ENCODE measurements around the gene COL18A1. TPM values are rescaled to one million over a fixed set of nuclear protein-coding genes. Genes with fewer than 3 reads are reported as not detected.

Gene COL18A1
- total RNA-seq, 1 experiment from 2014 or later, result 170 TPM

DNA sequence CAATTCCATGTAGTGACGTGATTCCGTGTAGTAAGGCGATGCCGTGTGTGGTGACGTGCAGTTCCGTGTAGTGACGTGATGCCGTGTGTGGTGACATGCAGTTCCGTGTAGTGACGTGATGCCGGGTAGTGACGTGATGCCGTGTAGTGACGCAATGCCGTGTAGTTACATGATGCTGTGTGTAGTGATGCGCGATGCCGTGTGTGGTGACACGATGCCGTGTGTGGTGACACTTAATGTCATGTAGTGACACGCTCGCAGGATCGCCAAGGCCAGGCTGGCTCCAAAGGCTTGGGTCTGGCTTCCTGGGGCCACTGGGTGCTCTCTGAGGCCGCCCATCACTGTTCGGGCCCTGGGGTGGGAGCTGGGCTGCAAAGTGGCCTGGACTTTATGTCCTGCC, 14.2 kb downstream of the COL18A1 start:
- H3K9me3 ChIP-seq, result no peaks in the 10 kb centered on the region
- POLR2A ChIA-PET, result no interaction called here
- H3K27me3 Mint-ChIP-seq (ENCODE audit: insufficient read depth, unreplicated experiment), result no peaks in the 10 kb centered on the region
- TF ChIP-seq, protein P1, sequence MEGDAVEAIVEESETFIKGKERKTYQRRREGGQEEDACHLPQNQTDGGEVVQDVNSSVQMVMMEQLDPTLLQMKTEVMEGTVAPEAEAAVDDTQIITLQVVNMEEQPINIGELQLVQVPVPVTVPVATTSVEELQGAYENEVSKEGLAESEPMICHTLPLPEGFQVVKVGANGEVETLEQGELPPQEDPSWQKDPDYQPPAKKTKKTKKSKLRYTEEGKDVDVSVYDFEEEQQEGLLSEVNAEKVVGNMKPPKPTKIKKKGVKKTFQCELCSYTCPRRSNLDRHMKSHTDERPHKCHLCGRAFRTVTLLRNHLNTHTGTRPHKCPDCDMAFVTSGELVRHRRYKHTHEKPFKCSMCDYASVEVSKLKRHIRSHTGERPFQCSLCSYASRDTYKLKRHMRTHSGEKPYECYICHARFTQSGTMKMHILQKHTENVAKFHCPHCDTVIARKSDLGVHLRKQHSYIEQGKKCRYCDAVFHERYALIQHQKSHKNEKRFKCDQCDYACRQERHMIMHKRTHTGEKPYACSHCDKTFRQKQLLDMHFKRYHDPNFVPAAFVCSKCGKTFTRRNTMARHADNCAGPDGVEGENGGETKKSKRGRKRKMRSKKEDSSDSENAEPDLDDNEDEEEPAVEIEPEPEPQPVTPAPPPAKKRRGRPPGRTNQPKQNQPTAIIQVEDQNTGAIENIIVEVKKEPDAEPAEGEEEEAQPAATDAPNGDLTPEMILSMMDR (IDR thresholded peaks at IDR 0.05; ENCODE audit: insufficient read depth in 1 of 2, low read depth in 1 of 2, low read length in 1 of 2, severe bottlenecking in 1 of 2, unreplicated experiment in 1 of 2), result no peak
- H3K27ac Mint-ChIP-seq (ENCODE audit: unreplicated experiment), result peak overlapping the region; percentile 48
- H3K36me3 ChIP-seq (ENCODE audit: control insufficient read depth, insufficient read depth, low read length), result no peaks in the 10 kb centered on the region
- peaks cover 55% of the 10 kb centered on the region for H3K36me3 Mint-ChIP-seq (ENCODE audit: insufficient read depth, unreplicated experiment)
- H3K4me3 ChIP-seq (ENCODE audit: low read depth, low read length), result no peak overlapping the region
- no peaks in the 10 kb centered on the region for H3K27me3 ChIP-seq (replicated peaks; ENCODE audit: control insufficient read depth, insufficient read depth, low read length)
- intact Hi-C loops (cut with micrococcal nuclease; ENCODE audit: unreplicated experiment), result no loop called here
- no peak overlapping the region for H3K4me3 Mint-ChIP-seq (ENCODE audit: unreplicated experiment)
- H3K4me1 ChIP-seq, result peaks cover 26% of the 10 kb centered on the region
- H3K4me1 Mint-ChIP-seq (ENCODE audit: low read depth, unreplicated experiment), result peaks cover 19% of the 10 kb centered on the region
- DNase-seq, result no peak
- no TSS peak for BruUV-seq (replicated peaks)
- CTCF ChIA-PET, result interaction anchor here (1.7 kb wide), 1 partner anchor 12 kb away, joined by 6 read pairs; no protein-coding TSS in a partner anchor
- no peaks in the 10 kb centered on the region for H3K9me3 Mint-ChIP-seq (ENCODE audit: unreplicated experiment)

DNA sequence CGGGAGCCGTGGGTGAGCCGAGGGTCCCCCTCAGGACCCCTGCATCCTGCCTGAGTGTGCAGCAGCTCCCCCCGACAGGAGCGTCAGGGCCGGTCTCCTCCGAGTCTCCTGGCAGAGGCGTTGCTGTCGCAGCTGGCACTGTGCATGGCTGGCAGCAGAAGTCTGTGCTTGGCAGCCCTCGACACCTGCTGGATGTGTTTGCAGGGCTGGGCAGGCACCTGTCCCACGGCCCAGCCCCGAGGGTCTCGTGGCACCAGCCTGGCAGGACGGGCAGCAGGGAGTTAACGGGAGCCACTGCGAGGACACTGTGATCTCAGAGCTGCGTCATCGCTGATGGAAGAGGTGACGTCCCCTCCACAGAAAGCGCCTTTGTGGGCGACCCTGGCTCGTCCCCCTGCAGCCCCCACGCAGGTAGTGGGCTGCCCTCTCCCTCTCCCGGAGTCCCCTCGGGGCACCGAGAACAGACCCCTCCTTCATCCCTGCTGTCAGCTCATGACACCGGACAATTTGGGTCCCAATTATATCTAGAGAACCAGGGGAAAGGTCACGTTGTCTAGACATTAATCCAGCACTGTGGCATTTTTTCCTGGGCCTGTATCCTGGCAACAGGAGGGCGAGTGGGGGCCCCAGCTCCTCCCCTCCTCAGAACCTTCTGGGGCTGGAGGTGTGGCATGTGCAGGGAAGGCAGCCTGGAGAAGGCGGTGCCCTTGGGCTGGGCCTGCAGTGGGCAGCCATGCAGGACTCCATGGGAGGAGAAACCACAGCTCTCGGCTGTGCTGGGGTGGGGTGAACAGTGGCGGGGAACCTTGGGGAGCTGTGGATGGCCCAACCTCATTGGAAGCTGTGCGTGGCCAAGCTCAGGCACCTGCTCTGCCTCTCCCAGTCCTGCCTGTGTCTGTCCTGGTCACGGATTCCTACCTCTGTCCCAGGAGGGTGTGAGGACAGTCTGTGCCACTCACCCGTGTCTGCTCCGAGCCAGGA, 15.4 kb downstream of the COL18A1 start:
- H3K36me3 Mint-ChIP-seq (ENCODE audit: insufficient read depth, unreplicated experiment), result peaks cover 55% of the 10 kb centered on the region
- no peak overlapping the region for H3K4me3 Mint-ChIP-seq (ENCODE audit: unreplicated experiment)
- TF ChIP-seq, protein P1 (IDR thresholded peaks at IDR 0.05; ENCODE audit: insufficient read depth in 1 of 2, low read depth in 1 of 2, low read length in 1 of 2, severe bottlenecking in 1 of 2, unreplicated experiment in 1 of 2), result no peak
- Histone ChIP-seq H3K4me1 (peaks cover 27% of the 10 kb centered on the region), H3K27me3 (replicated peaks; ENCODE audit: control insufficient read depth, insufficient read depth, low read length) (no peaks in the 10 kb centered on the region), H3K9me3 (no peaks in the 10 kb centered on the region), H3K4me3 (ENCODE audit: low read depth, low read length) (no peak overlapping the region), H3K36me3 (ENCODE audit: control insufficient read depth, insufficient read depth, low read length) (no peaks in the 10 kb centered on the region)
- BruUV-seq (replicated peaks), result no TSS peak
- DNase-seq, result peak in 1 of 2 experiments; percentile 55
- POLR2A ChIA-PET, result interaction anchor here (1.2 kb wide), 1 partner anchor 10 kb away, joined by 4 read pairs; no protein-coding TSS in a partner anchor
- H3K4me1 Mint-ChIP-seq (ENCODE audit: low read depth, unreplicated experiment), result peaks cover 19% of the 10 kb centered on the region
- peak overlapping the region; percentile 48 for H3K27ac Mint-ChIP-seq (ENCODE audit: unreplicated experiment)
- H3K27me3 Mint-ChIP-seq (ENCODE audit: insufficient read depth, unreplicated experiment), result no peaks in the 10 kb centered on the region
- no peaks in the 10 kb centered on the region for H3K9me3 Mint-ChIP-seq (ENCODE audit: unreplicated experiment)
- CTCF ChIA-PET, result interaction anchor here (0.6 to 1.7 kb wide), 2 partner anchors 13 to 282 kb away, joined by 3 to 6 read pairs; no protein-coding TSS in a partner anchor
- intact Hi-C loops (cut with micrococcal nuclease; ENCODE audit: unreplicated experiment), result no loop called here

DNA sequence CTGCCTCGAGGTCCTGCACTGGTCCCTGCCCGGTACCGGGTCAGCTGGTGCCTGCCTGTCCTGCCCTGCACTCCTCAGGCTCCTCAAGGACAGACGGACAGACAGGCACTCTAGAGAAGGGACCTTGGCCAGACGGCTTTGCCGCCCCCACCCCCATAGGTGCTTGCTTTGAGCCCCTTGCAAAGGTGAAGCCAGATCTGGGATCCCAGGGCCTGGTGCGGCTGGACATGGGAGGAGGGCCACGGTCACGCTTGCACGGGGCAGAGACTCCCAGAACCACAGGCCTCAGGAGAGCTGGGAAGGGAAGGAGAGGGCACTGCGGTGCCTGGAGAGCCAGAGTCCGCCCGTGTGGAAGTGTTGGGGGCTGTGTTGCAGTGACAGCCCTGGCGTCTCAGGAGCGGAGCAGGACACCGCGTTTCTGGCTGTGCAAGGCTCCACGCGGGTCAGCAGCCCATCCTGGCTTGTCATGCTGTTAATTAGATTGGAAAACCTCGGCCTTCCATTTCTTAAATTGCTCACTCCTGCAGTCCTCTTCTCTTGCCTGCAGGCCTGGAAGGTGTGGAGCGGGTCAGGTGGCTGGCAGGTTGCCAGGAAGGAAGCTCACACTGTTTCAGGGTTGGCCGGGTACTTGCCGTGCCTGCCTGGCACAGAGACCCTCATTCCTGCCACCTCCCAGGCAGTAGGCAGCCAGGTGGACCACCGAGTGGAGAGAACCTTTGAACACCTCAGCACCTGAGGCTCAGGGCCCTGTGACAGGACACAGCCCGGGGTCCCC, 16.3 kb downstream of the COL18A1 start:
- BruUV-seq (replicated peaks), result no TSS peak
- peaks cover 28% of the 10 kb centered on the region for H3K4me1 ChIP-seq
- H3K4me3 Mint-ChIP-seq (ENCODE audit: unreplicated experiment), result no peak overlapping the region
- no peak for DNase-seq
- H3K4me1 Mint-ChIP-seq (ENCODE audit: low read depth, unreplicated experiment), result peaks cover 19% of the 10 kb centered on the region
- H3K27ac Mint-ChIP-seq (ENCODE audit: unreplicated experiment), result peak overlapping the region; percentile 48
- CTCF ChIA-PET, result interaction anchor here (1.7 kb wide), 1 partner anchor 14 kb away, joined by 6 read pairs; no protein-coding TSS in a partner anchor
- H3K27me3 ChIP-seq (replicated peaks; ENCODE audit: control insufficient read depth, insufficient read depth, low read length), result no peaks in the 10 kb centered on the region
- TF ChIP-seq, protein P1 (IDR thresholded peaks at IDR 0.05; ENCODE audit: insufficient read depth in 1 of 2, low read depth in 1 of 2, low read length in 1 of 2, severe bottlenecking in 1 of 2, unreplicated experiment in 1 of 2), result no peak
- H3K27me3 Mint-ChIP-seq (ENCODE audit: insufficient read depth, unreplicated experiment), result no peaks in the 10 kb centered on the region
- intact Hi-C loops (cut with micrococcal nuclease; ENCODE audit: unreplicated experiment), result no loop called here
- no peaks in the 10 kb centered on the region for H3K9me3 Mint-ChIP-seq (ENCODE audit: unreplicated experiment)
- no peaks in the 10 kb centered on the region for H3K9me3 ChIP-seq
- no peaks in the 10 kb centered on the region for H3K36me3 ChIP-seq (ENCODE audit: control insufficient read depth, insufficient read depth, low read length)
- no peak overlapping the region for H3K4me3 ChIP-seq (ENCODE audit: low read depth, low read length)
- POLR2A ChIA-PET, result interaction anchor here (1.2 kb wide), 1 partner anchor 9 kb away, joined by 4 read pairs; no protein-coding TSS in a partner anchor
- H3K36me3 Mint-ChIP-seq (ENCODE audit: insufficient read depth, unreplicated experiment), result peaks cover 52% of the 10 kb centered on the region

Data from Caco-2 (cell line).